GM23248 (cell line): Measurements from ENCODE around the gene MED6.

Experiments
- EZH2 ChIP-seq: fragments of 200-600 bp; sonication (generic); IDR thresholded peaks from 2 replicates; pipeline ENCODE4 v1.6.1; 2018; ENCODE audit warnings: antibody characterized with exemption, mild to moderate bottlenecking; ENCODE audit not compliant: insufficient read depth, poor library complexity, severe bottlenecking
- EZH2phosphoT487 ChIP-seq: fragments of 200-600 bp; sonication (generic); IDR thresholded peaks from 2 replicates; pipeline ENCODE4 v1.6.1; 2018; ENCODE audit warnings: antibody characterized with exemption, moderate library complexity, mild to moderate bottlenecking, low read depth; ENCODE audit not compliant: insufficient read depth

GRCh38 chr14:70576891-70577290 lies 23.6 kb downstream of the MED6 start:
- TF ChIP-seq EZH2 = no peak
- no peak for TF ChIP-seq EZH2phosphoT487
